ENCODE results near the gene RCBTB1. TPM values are rescaled to one million over a fixed set of nuclear protein-coding genes. Genes with fewer than 3 reads are reported as not detected.

Gene RCBTB1
- total and polyA plus RNA-seq, 2 donors from 2014 or later = 14.8 to 18.9 TPM

GRCh38 chr13:49624229-49624628 is 38.9 kb upstream of the RCBTB1 start:
- no peak overlapping the region for H3K9ac ChIP-seq (ENCODE audit: low read length in 3 of 3)
- peaks cover 0 to 8% (median 0%) of the 10 kb centered on the region in 3 donors for H3K4me1 ChIP-seq (ENCODE audit: control insufficient read depth in 2 of 3, insufficient read depth in 2 of 3, low read depth in 1 of 3, low read length in 3 of 3)
- H3K27ac ChIP-seq (ENCODE audit: low read depth in 2 of 2, low read length in 2 of 2) = no peak overlapping the region
- DNase-seq (no peak), FAIRE-seq (no peak)
- no peak for TF ChIP-seq CTCF (IDR thresholded peaks at IDR 0.05; ENCODE audit: borderline replicate concordance, extremely low read depth, insufficient read depth)
- no peaks in the 10 kb centered on the region for H3K36me3 ChIP-seq (ENCODE audit: control insufficient read depth in 2 of 3, insufficient read depth in 3 of 3, low read length in 3 of 3)
- intact Hi-C loops (cut with DNase I) = no loop called here
- H3K4me3 ChIP-seq (ENCODE audit: low read length in 3 of 3) = no peak overlapping the region
- H3K27me3 ChIP-seq (ENCODE audit: control insufficient read depth, insufficient read depth, low read length) = no peaks in the 10 kb centered on the region
- H3K9me3 ChIP-seq (ENCODE audit: control insufficient read depth in 2 of 3, insufficient read depth in 1 of 3, low read length in 3 of 3) = no peaks in the 10 kb centered on the region

- Histone ChIP-seq H3K4me3 (ENCODE audit: low read length in 3 of 3) (no peak overlapping the region), H3K27ac (ENCODE audit: low read depth in 2 of 2, low read length in 2 of 2) (no peak overlapping the region), H3K27me3 (ENCODE audit: control insufficient read depth, insufficient read depth, low read length) (no peaks in the 10 kb centered on the region), H3K4me1 (ENCODE audit: control insufficient read depth in 2 of 3, insufficient read depth in 2 of 3, low read depth in 1 of 3, low read length in 3 of 3) (peaks cover 0 to 8% (median 2%) of the 10 kb centered on the region in 3 donors), H3K36me3 (ENCODE audit: control insufficient read depth in 2 of 3, insufficient read depth in 3 of 3, low read length in 3 of 3) (no peaks in the 10 kb centered on the region), H3K9ac (ENCODE audit: low read length in 3 of 3) (no peak overlapping the region), H3K9me3 (ENCODE audit: control insufficient read depth in 2 of 3, insufficient read depth in 1 of 3, low read length in 3 of 3) (no peaks in the 10 kb centered on the region)
- no peak for TF ChIP-seq CTCF (IDR thresholded peaks at IDR 0.05; ENCODE audit: borderline replicate concordance, extremely low read depth, insufficient read depth)
- no peak for FAIRE-seq
- intact Hi-C loops (cut with DNase I) = no loop called here
- no peak for DNase-seq
Observed at GRCh38 chr13:49622174-49622946, 37.0 kb upstream of the RCBTB1 start.

- FAIRE-seq = no peak
- TF ChIP-seq CTCF (IDR thresholded peaks at IDR 0.05; ENCODE audit: borderline replicate concordance, extremely low read depth, insufficient read depth) = no peak
Observed at GRCh38 chr13:49620170-49620621, 34.8 kb upstream of the RCBTB1 start.

More at GRCh38 chr13:49620170-49620621, 34.8 kb upstream of the RCBTB1 start:
- H3K27me3 ChIP-seq (ENCODE audit: control insufficient read depth, insufficient read depth, low read length) = no peaks in the 10 kb centered on the region
- intact Hi-C loops (cut with DNase I) = no loop called here
- H3K4me1 ChIP-seq (ENCODE audit: control insufficient read depth in 2 of 3, insufficient read depth in 2 of 3, low read depth in 1 of 3, low read length in 3 of 3) = peaks cover under 1 to 4% (median 2%) of the 10 kb centered on the region in 3 donors
- no peak for DNase-seq
- H3K36me3 ChIP-seq (ENCODE audit: control insufficient read depth in 2 of 3, insufficient read depth in 3 of 3, low read length in 3 of 3) = no peaks in the 10 kb centered on the region
- no peak overlapping the region for H3K9ac ChIP-seq (ENCODE audit: low read length in 3 of 3)
- H3K4me3 ChIP-seq (ENCODE audit: low read length in 3 of 3) = no peak overlapping the region
- H3K27ac ChIP-seq (ENCODE audit: low read depth in 2 of 2, low read length in 2 of 2) = no peak overlapping the region
- no peaks in the 10 kb centered on the region for H3K9me3 ChIP-seq (ENCODE audit: control insufficient read depth in 2 of 3, insufficient read depth in 1 of 3, low read length in 3 of 3)

Data from kidney (tissue), 14 donors.